Stimulated activated memory B cell treated with anti-CD40 and anti-IgM and Interleukin-4, amounts not matched to agents 10 μg/mL and 1 μg/mL and 100 μg/mL, for 72 hours (primary cell): ENCODE measurements around the gene ENSA.
A peak's percentile ranks its signal among the peaks of the same experiment; 100 is the strongest.
"Not testable (repeated sequence)": the region's sequence is repeated elsewhere in the genome, so short reads cannot be mapped to it uniquely, and the experiment has no call there.

ENCODE experiments used
- ATAC-seq: fragments of 150-1000 bp; cut with Tn5 transposase; 2 replicates; pipeline ENCODE4 v1.10.0; 2021
- H3K27ac Mint-ChIP-seq: one replicate; pipeline ENCODE4 v1.8.0; 2022; ENCODE audit warnings: mild to moderate bottlenecking, mixed read lengths
- H3K27me3 Mint-ChIP-seq: one replicate; pipeline ENCODE4 v1.8.0; 2022; ENCODE audit warnings: mixed read lengths
- H3K36me3 Mint-ChIP-seq: one replicate; pipeline ENCODE4 v1.8.0; 2022; ENCODE audit warnings: mixed read lengths
- H3K4me1 Mint-ChIP-seq: one replicate; pipeline ENCODE4 v1.8.0; 2022; ENCODE audit warnings: mixed read lengths
- H3K4me3 Mint-ChIP-seq: one replicate; pipeline ENCODE4 v1.8.0; 2022; ENCODE audit warnings: mild to moderate bottlenecking, moderate library complexity, mixed read lengths
- H3K9me3 Mint-ChIP-seq: one replicate; pipeline ENCODE4 v1.8.0; 2022; ENCODE audit warnings: mixed read lengths

Gene ENSA

DNA sequence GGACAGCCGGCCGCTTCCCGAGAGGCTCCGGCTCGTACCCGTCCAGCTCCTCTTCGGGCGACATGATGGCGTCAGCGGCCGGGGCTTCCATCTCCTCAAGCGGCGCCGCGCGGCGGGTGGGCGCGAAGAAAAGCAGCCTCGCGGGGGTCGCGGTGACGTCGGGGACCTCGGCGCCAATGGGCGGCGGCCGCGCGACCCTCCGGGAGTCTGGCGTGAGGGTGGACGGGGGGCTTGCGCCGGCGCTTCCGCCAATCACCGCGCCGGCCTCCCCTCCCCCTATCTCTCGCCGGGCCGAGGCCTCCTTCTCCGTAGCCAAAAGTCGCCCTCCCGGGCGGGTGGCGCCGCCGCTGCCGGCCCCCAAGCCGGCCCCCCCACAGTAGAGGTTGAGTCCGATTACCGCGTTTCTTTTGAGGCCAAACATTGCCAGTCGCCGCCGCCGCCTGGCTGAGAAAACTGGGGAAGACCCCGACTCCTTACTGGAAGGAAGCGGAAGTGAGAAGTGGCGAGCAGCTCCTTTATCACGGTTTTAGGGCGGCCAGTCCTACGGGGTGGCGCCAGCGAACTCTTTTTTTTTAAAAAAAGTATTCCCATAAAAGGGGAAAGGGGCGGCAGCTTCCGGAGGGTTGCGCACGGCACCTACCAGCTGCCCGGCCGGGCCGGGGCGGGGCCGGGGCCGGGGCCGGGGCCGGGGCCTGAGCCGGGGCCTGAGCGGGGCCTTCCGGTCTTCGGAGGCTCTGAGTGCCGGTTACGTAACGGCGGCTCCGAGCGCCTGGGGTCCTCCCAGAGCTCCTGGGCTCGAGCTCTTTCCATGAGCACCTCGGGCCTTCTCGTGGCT lies 50.1 kb downstream of the ENSA start, which contains the start of gene MCL1:
Gene MCL1, minus strand, starts transcription at position 501 of the 835 bp plus-strand sequence. Its CDS starts 80 bp downstream, at position 421.
- Mint-ChIP-seq H3K9me3 (no peaks in the 10 kb centered on the region), H3K36me3 (peaks cover 52% of the 10 kb centered on the region), H3K27ac (peak within 1 kb of the TSS; percentile 95), H3K4me1 (peaks cover 41% of the 10 kb centered on the region), H3K4me3 (peak within 1 kb of the TSS; percentile 99), H3K27me3 (no peaks in the 10 kb centered on the region)
- peak; percentile 98 for ATAC-seq

DNA sequence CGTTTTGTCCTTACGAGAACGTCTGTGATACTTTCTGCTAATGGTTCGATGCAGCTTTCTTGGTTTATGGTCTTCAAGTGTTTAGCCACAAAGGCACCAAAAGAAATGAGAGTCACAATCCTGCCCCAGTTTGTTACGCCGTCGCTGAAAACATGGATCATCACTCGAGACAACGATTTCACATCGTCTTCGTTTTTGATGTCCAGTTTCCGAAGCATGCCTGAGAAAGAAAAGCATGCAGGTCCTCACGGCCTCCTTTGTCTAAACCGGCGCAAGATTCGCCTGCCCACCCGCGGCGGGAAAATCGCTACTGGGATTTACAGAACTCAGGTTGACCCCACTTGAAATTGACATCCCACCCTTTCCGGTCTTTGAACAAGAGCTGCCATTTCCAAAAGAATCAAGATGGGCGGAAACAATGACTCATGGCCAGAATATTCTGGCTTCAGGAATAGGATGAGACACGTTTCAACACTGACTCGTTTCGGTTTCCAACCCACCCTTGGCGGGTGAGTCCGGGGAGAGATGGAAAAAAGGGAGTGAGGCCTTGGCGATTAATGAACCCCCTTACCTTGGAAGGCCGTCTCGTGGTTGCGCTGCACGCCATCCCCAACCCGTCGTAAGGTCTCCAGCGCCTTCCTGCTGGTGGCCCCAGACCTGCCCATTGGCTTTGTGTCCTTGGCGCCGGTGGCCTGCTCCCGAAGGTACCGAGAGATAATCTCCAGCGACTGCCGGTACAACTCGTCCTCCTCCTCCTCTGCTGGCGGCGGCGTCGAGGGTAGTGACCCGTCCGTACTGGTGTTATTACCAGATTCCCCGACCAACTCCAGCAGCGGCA lies 50.9 kb downstream of the ENSA start:
- peak overlapping the region; percentile 99 for H3K4me3 Mint-ChIP-seq
- no peaks in the 10 kb centered on the region for H3K27me3 Mint-ChIP-seq
- H3K27ac Mint-ChIP-seq, result peak overlapping the region; percentile 95
- ATAC-seq, result peak; percentile 0
- no peaks in the 10 kb centered on the region for H3K9me3 Mint-ChIP-seq
- peaks cover 41% of the 10 kb centered on the region for H3K4me1 Mint-ChIP-seq
- H3K36me3 Mint-ChIP-seq, result peaks cover 59% of the 10 kb centered on the region

DNA sequence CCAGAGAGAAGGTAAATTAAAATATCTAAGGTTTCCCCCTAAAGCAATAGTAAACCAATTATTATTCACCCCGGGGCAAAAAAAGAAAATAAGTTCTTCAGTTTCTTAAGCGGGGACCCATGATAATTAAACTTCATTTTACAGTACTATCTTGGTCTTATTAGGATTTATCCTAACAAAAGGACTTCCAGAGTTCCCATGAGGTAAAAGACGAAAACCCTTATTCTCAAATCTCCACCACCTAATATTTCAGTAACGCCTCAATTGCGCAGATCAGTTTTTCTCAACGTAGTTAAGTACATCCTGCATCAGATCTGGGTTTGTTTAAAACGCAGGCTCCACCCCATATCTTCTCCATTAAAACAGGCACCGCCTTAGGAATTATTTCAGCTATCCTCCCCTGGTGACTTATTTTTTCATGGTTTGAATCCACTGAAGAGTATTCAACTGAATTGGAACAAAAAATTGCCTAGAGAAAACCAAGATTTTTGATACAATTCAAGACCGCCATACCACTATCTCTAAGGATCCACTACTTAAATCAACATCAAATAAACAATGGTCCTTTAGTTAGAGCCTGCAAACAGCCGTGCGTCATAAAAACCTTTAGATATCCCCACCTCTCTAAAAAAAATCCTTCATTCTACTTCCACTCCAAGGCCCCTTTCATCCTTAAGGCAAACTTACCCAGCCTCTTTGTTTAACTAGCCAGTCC lies 51.7 kb downstream of the ENSA start:
- Mint-ChIP-seq H3K4me3 (peak overlapping the region; percentile 99), H3K27me3 (no peaks in the 10 kb centered on the region), H3K27ac (peak overlapping the region; percentile 95), H3K36me3 (peaks cover 64% of the 10 kb centered on the region), H3K4me1 (peaks cover 40% of the 10 kb centered on the region), H3K9me3 (no peaks in the 10 kb centered on the region)
- ATAC-seq, result no peak

DNA sequence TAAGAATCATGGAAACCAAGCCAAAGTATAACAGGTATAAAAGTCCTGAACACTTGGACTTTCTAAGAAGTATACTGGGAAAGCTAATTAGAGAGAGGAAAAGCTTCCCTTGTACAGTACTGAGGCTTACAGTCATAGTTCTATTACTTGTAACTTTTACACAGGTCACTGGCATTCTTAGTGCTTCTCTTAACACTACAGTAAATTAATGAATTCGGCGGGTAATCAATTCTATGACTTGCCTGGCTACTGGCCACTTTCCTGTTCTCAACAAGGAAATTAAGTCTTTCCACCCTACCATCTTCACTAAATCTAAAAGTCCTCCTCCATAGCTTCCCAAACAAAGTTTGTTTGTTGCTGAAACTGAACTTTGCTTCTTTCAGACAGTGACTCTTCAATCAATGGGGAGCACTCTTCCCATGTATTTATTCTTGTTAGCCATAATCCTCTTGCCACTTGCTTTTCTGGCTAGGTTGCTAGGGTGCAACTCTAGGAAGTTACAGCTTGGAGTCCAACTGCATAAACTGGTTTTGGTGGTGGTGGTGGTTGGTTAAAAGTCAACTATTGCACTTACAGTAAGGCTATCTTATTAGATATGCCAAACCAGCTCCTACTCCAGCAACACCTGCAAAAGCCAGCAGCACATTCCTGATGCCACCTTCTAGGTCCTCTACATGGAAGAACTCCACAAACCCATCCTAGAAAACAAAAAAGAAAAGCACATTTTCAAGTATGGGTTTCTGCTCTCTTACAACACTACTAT lies 52.4 kb downstream of the ENSA start:
- H3K36me3 Mint-ChIP-seq, result peaks cover 68% of the 10 kb centered on the region
- H3K9me3 Mint-ChIP-seq, result no peaks in the 10 kb centered on the region
- H3K4me1 Mint-ChIP-seq, result peaks cover 34% of the 10 kb centered on the region
- H3K27ac Mint-ChIP-seq, result peak overlapping the region; percentile 95
- H3K4me3 Mint-ChIP-seq, result peak overlapping the region; percentile 99
- no peaks in the 10 kb centered on the region for H3K27me3 Mint-ChIP-seq
- no peak for ATAC-seq

DNA sequence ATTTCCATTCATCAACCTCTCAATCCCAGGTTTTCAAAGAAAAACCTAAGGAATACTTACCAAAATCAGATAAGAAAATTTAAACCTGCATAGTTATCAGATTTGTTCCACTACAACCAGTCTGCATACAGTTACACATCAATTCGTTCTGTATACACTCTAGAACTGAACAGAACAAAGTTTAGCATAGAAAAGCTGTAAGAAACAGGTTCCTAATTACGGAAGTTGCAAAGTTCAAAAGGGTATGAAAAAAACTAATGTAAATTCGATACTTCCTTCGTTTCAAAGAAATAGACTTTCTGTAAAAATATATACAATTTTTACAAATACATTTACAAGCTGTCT lies 53.1 kb downstream of the ENSA start:
- ATAC-seq, result no peak
- peaks cover 34% of the 10 kb centered on the region for H3K4me1 Mint-ChIP-seq
- H3K36me3 Mint-ChIP-seq, result peaks cover 68% of the 10 kb centered on the region

DNA sequence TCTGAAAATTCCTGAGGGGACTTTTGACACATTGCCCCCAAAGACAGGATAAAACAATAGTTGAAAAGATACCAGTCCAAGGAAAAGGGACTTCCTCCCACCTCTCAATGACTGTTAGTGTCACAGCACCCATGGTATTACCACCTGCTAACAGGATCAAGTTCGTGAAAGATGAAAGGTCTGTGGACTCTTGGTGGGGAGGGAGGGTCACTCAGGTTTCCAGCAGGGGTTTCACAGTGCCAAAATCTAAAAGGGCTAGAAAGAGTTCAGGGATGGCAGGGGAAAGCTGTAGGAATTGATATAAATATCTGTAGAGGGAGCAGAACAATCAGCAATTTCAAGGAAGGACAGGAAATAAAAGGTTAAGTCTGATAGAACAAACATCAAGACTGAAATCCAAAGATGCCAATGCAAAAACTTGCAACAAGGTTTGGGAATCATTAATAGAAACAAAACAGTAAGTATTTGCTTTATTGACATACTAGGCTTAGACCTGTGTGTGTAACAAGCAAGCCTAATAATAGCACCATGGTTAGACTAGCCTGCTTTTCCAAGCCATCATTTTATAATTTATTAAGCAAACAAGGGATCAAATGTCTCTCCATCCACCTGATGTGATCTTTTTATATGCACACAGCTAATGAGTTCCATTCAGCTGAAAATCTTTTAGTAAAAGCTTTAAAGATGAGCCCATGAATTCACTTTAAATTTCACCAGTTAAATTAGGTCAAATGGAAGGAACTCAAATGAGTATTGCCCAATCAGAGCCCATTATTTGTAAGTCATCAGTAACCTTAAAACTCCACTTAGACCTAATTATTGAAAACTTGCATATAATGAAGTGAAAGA lies 53.7 kb downstream of the ENSA start:
- peak overlapping the region; percentile 95 for H3K27ac Mint-ChIP-seq
- ATAC-seq, result no peak
- H3K36me3 Mint-ChIP-seq, result peaks cover 74% of the 10 kb centered on the region
- H3K9me3 Mint-ChIP-seq, result no peaks in the 10 kb centered on the region
- no peaks in the 10 kb centered on the region for H3K27me3 Mint-ChIP-seq
- peaks cover 36% of the 10 kb centered on the region for H3K4me1 Mint-ChIP-seq
- peak overlapping the region; percentile 99 for H3K4me3 Mint-ChIP-seq

More for the DNA sequence above, 53.1 kb downstream of the ENSA start:
- Mint-ChIP-seq H3K27me3 (no peaks in the 10 kb centered on the region), H3K4me3 (peak overlapping the region; percentile 99), H3K27ac (peak overlapping the region; percentile 95), H3K9me3 (no peaks in the 10 kb centered on the region)

DNA sequence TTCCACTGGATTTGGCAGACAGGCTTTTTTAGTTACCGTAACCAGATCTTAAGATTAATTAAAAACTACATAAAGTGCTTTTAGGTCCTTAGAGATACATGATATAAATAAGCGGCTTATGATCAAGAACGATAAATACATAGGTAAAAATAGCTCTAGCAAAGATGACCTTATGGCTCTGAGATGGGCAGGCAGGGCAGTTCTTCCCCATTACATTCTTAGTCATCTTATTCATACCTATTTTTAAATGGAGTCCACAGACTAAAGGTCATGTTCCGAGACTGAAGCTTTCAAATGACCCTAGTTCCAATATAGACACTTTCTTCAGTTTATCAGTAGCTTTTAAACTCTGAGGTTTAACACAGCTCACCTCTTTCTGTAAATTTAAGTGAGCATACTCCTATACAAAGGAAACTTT lies 54.3 kb downstream of the ENSA start:
- Mint-ChIP-seq H3K27me3 (no peaks in the 10 kb centered on the region), H3K4me1 (peaks cover 36% of the 10 kb centered on the region), H3K27ac (peak overlapping the region; percentile 95), H3K4me3 (peak overlapping the region; percentile 99), H3K36me3 (peaks cover 81% of the 10 kb centered on the region), H3K9me3 (no peaks in the 10 kb centered on the region)
- no peak for ATAC-seq

DNA sequence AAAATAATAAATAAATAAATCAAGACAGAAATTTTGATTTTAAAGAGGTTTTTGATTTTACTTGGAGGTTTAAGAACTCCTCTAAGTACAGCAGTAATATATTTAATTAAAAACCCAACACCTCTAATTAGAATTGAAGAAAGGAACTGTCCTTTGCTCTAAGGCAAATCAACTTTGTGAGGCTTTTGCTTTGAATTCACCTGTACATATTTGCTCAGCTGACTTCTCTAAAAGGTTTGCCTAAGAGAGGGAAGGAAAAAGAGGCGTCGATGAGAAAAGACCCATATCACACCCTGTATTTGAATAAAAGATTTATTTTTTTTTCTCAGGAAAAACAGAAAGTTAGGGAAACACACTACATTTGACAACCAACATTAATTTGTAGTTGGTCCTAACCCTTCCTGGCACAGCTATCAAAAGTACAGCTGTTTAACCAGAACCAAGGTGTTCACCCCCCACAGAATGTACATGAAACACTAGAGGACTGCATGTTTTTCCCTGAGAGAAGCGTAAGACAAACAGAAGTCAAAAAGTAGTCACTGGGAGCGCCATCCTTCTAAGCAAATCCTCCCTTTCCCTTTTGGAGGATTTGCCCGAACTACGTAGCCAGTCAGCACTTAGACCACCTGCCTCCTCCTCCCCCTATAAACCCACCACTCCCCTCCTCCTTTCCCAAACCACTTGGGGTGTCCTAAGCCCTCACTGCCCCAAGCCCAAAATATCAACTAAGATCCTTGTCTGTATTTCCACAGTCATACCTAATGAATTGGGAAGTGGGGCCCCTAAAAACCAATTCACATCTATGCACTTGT lies 54.9 kb downstream of the ENSA start:
- no peaks in the 10 kb centered on the region for H3K27me3 Mint-ChIP-seq
- no peak for ATAC-seq
- peak overlapping the region; percentile 95 for H3K27ac Mint-ChIP-seq
- H3K36me3 Mint-ChIP-seq, result peaks cover 86% of the 10 kb centered on the region
- peak overlapping the region; percentile 99 for H3K4me3 Mint-ChIP-seq
- peaks cover 38% of the 10 kb centered on the region for H3K4me1 Mint-ChIP-seq
- no peaks in the 10 kb centered on the region for H3K9me3 Mint-ChIP-seq

DNA sequence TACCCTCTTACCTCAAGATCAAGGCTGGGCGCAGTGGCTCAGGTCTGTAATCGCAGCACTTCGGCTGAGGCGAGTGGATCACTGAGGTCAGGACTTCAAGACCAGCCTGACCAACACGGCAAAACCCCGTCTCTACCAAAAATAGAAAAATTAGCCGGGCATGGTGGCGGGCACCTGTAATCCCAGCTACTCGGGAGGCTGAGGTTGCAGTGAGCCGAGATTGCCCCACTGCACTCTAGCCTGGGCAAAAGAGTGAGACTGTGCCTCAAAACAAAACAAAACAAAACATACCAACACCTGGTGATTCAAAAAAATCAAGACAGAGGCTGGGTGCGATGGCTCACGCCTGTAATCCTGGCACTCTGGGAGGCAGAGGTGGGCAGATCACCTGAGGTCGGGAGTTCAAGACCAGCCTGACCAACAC lies 55.8 kb downstream of the ENSA start:
- Mint-ChIP-seq H3K27ac (peak overlapping the region; percentile 95), H3K4me3 (peak overlapping the region; percentile 66), H3K4me1 (peaks cover 46% of the 10 kb centered on the region), H3K36me3 (peaks cover 78% of the 10 kb centered on the region)
- ATAC-seq, H3K27me3 Mint-ChIP-seq, H3K9me3 Mint-ChIP-seq: not testable (repeated sequence)

DNA sequence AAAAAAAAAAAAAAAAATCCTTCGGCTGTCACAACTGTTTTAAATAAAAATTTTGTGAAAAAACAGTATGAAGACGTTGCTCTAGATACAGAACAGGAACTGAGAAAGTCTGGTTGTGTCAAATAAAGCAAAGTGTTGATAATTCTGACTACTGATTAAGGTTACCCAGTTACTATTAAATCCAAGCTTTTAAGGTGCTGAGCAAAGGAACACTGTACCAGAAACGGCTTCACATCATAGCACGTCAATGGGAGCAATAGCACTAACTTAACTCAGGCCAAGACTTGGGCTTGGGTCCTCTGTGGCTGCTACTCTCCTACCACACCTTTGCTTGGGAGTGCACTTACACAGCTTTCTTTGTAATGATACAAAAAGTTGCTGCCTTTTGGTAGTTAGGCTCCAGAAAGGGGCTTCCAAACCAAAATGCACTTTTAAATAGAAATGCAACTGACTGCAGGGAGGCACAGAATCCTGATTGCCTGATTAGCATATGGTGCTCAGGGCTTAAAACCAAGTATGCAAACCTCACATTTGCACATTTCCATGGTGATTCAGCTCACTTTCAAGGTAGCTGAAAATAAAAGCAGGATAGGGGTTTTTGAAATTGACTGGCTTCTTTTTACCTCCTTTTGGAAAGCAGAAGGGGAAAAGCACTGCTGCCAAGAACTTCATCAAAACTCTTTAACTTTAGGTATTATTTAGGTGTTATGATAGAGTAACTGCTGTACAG lies 56.3 kb downstream of the ENSA start:
- peak; percentile 67 for ATAC-seq
- Mint-ChIP-seq H3K4me3 (peak overlapping the region; percentile 66), H3K36me3 (peaks cover 72% of the 10 kb centered on the region), H3K27me3 (no peaks in the 10 kb centered on the region), H3K9me3 (no peaks in the 10 kb centered on the region), H3K4me1 (peaks cover 52% of the 10 kb centered on the region), H3K27ac (peak overlapping the region; percentile 95)
